Mucosa of descending colon (tissue), 3 donors: Measurements from ENCODE around the gene SRMS. TPM values are rescaled to one million over a fixed set of nuclear protein-coding genes. Genes with fewer than 3 reads are reported as not detected.

ENCODE experiments used
- ATAC-seq: fragments of 200-7000 bp; cut with Tn5 transposase; one replicate; pipeline ENCODE4 v1.9.1; 2020; ENCODE audit warnings: mild to moderate bottlenecking, moderate library complexity
- DNase-seq, 3 donors: peaks; one replicate each; pipeline ENCODE4 v3.0.0-alpha.2; 2020
- H3K36me3 ChIP-seq: fragments of 200-600 bp; one replicate; pipeline ENCODE4 v1.8.0; 2021; ENCODE audit warnings: low read depth, mild to moderate bottlenecking
- H3K4me1 ChIP-seq: fragments of 200-600 bp; one replicate; pipeline ENCODE4 v1.8.0; 2021; ENCODE audit warnings: low read depth, mild to moderate bottlenecking
- H3K4me3 ChIP-seq: fragments of 200-600 bp; one replicate; pipeline ENCODE4 v1.8.0; 2021; ENCODE audit warnings: mild to moderate bottlenecking
- H3K9me3 ChIP-seq: fragments of 200-600 bp; one replicate; pipeline ENCODE4 v1.8.0; 2021; ENCODE audit warnings: mild to moderate bottlenecking
- CTCF ChIP-seq: fragments of 200-600 bp; IDR thresholded peaks from one replicate; pipeline ENCODE4 v1.8.0; 2022; ENCODE audit warnings: antibody characterized with exemption, mild to moderate bottlenecking
- intact Hi-C, 2 donors: fragments of 100-400 bp; cut with DNase I in 1 of 2; cut with micrococcal nuclease in 1 of 2; formaldehyde crosslinking; loops; one replicate each; pipeline versions ENCODE4 v1.11.0 to v1.11.1; 2022; cut with DNase I, micrococcal nuclease
- total RNA-seq, 3 donors: library from RNA; stranded (reverse); fragmentation: NEBNext Ultra II Directional in 2 of 3; extraction: Animal tissue kit (Norgen Biotek cat#: 25700) in 2 of 3; gene quantifications; one replicate each; pipeline versions ENCODE4 v1.2.1 to v1.2.4, GENCODE V29; 2021 to 2023
- donor health status: DM: no; HTN: no; CAD: no; lungs with moderate emphysema.
- donor health status: DM: no; HTN: no; CAD: no.
- donor health status: DM: no; HTN: yes; CAD: no.

SRMS gene
- total RNA-seq, 3 donors from 2014 or later = 0.25 to 0.52 (median 0.27) TPM

- TF ChIP-seq CTCF = no peak
- Histone ChIP-seq H3K9me3 (no peaks in the 10 kb centered on the region), H3K4me3 (no peak overlapping the region), H3K36me3 (no peaks in the 10 kb centered on the region), H3K4me1 (no peaks in the 10 kb centered on the region)
- intact Hi-C loops = no loop called here
- DNase-seq (no peak), ATAC-seq (no peak)
These were observed 9.4 kb upstream of the SRMS start for GRCh38 chr20:63556873-63557478.

DNA sequence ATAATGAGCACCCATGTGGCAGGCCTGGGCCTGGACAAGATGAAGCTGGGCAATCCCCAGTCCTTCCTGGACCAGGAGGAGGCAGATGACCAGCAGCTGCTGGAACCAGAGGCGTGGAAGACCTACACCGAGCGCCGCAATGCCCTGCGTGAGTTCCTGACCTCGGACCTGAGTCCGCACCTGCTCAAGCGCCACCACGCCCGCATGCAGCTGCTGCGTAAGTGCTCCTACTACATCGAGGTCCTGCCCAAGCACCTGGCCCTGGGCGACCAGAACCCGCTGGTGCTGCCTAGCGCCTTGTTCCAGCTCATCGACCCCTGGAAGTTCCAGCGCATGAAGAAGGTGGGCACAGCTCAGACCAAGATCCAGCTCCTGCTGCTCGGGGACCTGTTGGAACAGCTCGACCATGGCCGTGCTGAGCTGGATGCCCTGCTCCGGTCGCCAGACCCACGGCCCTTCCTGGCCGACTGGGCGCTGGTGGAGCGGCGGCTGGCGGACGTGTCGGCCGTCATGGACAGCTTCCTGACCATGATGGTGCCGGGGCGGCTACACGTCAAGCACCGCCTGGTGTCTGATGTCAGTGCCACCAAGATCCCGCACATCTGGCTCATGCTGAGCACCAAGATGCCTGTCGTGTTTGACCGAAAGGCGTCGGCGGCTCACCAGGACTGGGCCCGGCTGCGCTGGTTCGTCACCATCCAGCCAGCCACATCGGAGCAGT, 8.3 kb upstream of the SRMS start:
- intact Hi-C loops = no loop called here
- ATAC-seq (no peak), DNase-seq (no peak)
- no peaks in the 10 kb centered on the region for H3K9me3 ChIP-seq
- no peak overlapping the region for H3K4me3 ChIP-seq
- TF ChIP-seq CTCF = no peak
- H3K4me1 ChIP-seq = no peaks in the 10 kb centered on the region
- no peaks in the 10 kb centered on the region for H3K36me3 ChIP-seq

DNA sequence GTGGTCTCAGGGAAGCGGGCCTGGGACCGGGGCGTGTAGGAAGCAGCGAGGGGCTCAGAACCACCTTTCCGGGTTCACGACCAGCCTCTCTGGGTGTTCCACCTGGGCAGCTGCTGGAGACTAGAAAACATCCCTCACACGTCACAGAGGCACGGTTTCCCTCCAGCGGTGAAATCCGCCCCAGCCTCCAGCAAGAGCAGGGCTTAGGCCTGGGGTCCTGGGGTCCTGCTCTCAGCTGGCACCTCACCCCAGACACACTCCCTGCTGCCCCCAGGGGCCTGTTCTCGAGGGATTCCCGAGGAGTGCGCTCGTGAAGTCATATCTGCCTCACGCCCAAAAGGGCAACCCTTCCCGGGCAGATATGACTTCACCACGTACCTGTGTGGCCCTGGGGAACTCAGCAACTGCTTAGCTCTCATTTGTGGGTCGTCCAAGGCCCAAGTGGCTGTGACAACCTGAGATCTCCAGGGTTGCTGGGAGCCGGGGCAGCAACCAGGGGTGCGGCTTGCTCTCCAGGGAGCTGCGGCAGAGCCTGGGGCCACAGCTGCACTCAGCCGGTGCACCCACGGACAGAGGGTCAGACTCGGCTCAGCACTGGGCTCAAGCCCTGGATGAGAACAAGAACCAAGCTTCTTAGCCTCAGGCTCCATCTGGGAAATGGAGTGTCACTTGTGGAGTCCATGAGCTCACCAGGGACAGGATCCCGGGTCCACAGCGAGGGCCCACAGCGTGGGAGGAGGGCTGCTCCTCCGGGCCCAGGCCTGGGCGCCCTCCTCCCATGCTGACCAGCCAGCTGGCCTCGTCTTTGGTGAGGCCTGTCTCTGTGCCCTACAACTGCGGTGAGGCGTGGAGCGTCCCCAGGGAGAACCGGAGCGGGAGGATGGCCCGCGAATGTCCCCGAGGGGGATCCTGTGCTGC, 7.1 kb upstream of the SRMS start:
- DNase-seq = no peak
- H3K36me3 ChIP-seq = no peaks in the 10 kb centered on the region
- no peaks in the 10 kb centered on the region for H3K4me1 ChIP-seq
- no peak overlapping the region for H3K4me3 ChIP-seq
- peak; percentile 3 for ATAC-seq
- intact Hi-C loops = no loop called here
- no peak for TF ChIP-seq CTCF
- no peaks in the 10 kb centered on the region for H3K9me3 ChIP-seq

GRCh38 chr20:63553933-63554290, 6.4 kb upstream of the SRMS start, which contains the start of gene FNDC11:
FNDC11 (plus strand) TSS chr20:63554159; CDS start chr20:63555664, 1,505 bp downstream.
- TF ChIP-seq CTCF = no peak
- ATAC-seq (peak; percentile 42), DNase-seq (no peak)
- no peak within 1 kb of the TSS for H3K4me3 ChIP-seq
- intact Hi-C loops = no loop called here
- H3K4me1 ChIP-seq = no peaks in the 10 kb centered on the region
- no peaks in the 10 kb centered on the region for H3K9me3 ChIP-seq
- no peaks in the 10 kb centered on the region for H3K36me3 ChIP-seq

- intact Hi-C loops = no loop called here
- TF ChIP-seq CTCF = no peak
- H3K36me3 ChIP-seq = no peaks in the 10 kb centered on the region
- DNase-seq (peak; percentile 79 to 90 (median 82)), ATAC-seq (peak; percentile 87)
- H3K4me1 ChIP-seq = no peaks in the 10 kb centered on the region
- H3K9me3 ChIP-seq = no peaks in the 10 kb centered on the region
- H3K4me3 ChIP-seq = no peak overlapping the region
These were observed 5.8 kb upstream of the SRMS start for GRCh38 chr20:63553251-63553932.
